GM21526 (cell line): ENCODE measurements around the gene ANKRD11.
"Not testable (repeated sequence)": the region's sequence is repeated elsewhere in the genome, so short reads cannot be mapped to it uniquely, and the experiment has no call there.

Experiments used
- ATAC-seq: cut with Tn5 transposase; IDR thresholded peaks from one replicate; pipeline ENCODE4 v1.9.1; 2021; ENCODE audit warnings: moderate library complexity; ENCODE audit not compliant: unreplicated experiment, low FRiP score

The ANKRD11 gene

GRCh38 chr16:89278441-89279240 is 211.7 kb downstream of the ANKRD11 start:
- ATAC-seq, result no peak

GRCh38 chr16:89277641-89278341 is 212.6 kb downstream of the ANKRD11 start:
- no peak for ATAC-seq

GRCh38 chr16:89277049-89277448 is 213.3 kb downstream of the ANKRD11 start:
- ATAC-seq, result no peak

- no peak for ATAC-seq
Observed at GRCh38 chr16:89275837-89276720, 214.3 kb downstream of the ANKRD11 start.

- no peak for ATAC-seq
Observed at GRCh38 chr16:89275284-89275584, 215.1 kb downstream of the ANKRD11 start.

- no peak for ATAC-seq
Observed at GRCh38 chr16:89274561-89275283, 215.6 kb downstream of the ANKRD11 start.

- no peak for ATAC-seq
Observed at GRCh38 chr16:89273741-89274472, 216.5 kb downstream of the ANKRD11 start.

GRCh38 chr16:89272631-89273030 is 217.7 kb downstream of the ANKRD11 start:
- ATAC-seq, result no peak

GRCh38 chr16:89270666-89271345 is 219.6 kb downstream of the ANKRD11 start:
- no peak for ATAC-seq

GRCh38 chr16:89269805-89270665 is 220.3 kb downstream of the ANKRD11 start:
- ATAC-seq, result no peak

GRCh38 chr16:89268987-89269735 is 221.2 kb downstream of the ANKRD11 start:
- ATAC-seq, result no peak

GRCh38 chr16:89268585-89268984 is 221.8 kb downstream of the ANKRD11 start:
- no peak for ATAC-seq

GRCh38 chr16:89267746-89268145 is 222.6 kb downstream of the ANKRD11 start:
- ATAC-seq, result not testable (repeated sequence)

- ATAC-seq, result no peak
Observed at GRCh38 chr16:89266521-89267134, 223.7 kb downstream of the ANKRD11 start.

- ATAC-seq, result no peak
Observed at GRCh38 chr16:89265647-89266046, 224.7 kb downstream of the ANKRD11 start.

- no peak for ATAC-seq
Observed at GRCh38 chr16:89264800-89265550, 225.4 kb downstream of the ANKRD11 start.
